ENCODE measurements around the gene LRFN4.

LRFN4 gene

GRCh38 chr11:66858939-66859685 is 2.2 kb downstream of the LRFN4 start:
- DNase-seq, result no peak

DNA sequence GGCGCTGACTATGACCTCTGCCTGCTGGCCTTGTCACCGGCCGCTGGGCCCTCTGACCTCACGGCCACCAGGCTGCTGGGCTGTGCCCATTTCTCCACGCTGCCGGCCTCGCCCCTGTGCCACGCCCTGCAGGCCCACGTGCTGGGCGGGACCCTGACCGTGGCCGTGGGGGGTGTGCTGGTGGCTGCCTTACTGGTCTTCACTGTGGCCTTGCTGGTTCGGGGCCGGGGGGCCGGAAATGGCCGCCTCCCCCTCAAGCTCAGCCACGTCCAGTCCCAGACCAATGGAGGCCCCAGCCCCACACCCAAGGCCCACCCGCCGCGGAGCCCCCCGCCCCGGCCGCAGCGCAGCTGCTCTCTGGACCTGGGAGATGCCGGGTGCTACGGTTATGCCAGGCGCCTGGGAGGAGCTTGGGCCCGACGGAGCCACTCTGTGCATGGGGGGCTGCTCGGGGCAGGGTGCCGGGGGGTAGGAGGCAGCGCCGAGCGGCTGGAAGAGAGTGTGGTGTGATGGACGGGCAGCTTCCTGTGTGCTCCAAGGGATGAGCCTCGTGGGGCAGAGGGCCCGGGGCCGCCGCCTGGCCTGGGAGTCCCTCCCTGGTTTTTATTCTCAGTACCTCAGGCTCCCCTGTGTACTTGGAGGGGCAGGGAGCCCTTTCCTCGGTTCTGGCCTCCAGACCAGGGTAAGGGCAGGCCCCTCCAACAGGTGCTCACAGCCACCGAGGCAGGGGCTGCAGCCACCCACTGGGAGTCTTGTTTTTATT is 3.0 kb downstream of the LRFN4 start:
- DNase-seq, result no peak

GRCh38 chr11:66860449-66860831 is 3.6 kb downstream of the LRFN4 start:
- no peak for DNase-seq

DNA sequence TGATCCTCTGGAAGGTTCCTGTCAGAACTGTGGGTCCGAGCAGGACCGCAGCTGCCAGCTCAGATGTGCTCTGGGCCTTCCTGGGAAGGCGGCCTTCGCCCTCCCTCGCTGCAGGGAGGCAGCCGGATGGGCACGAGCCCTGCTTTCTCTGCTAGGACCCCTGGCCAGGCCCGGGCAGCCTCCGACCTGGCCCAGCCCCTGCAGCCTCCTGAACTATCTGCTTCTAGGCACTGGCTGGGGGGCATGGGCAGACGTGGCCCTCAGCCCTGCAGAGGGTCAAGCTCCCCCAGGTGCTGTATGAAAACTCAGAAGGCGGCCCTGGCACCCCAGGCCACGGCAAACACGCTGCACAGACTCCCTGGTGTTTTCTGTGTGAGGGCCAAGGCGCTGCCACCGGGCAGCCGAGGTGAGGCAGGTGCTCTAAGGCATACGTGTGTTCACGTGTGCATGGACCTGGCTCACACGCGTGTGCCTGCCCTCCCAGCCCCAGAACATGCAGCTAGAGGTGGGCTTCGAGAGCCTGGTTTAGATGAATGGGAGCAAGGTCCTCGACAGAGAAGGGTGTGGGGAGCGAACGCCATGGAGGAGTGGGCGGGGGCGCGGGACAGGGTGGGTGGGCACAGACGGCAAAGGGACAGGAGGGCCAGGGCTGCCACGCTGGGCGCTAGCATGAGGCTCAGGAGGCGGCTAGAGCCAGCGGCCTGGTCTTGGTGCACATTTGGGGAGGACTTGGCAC is 4.3 kb downstream of the LRFN4 start:
- no peak for DNase-seq

GRCh38 chr11:66861774-66862558 is 5.1 kb downstream of the LRFN4 start:
- DNase-seq, result no peak

DNA sequence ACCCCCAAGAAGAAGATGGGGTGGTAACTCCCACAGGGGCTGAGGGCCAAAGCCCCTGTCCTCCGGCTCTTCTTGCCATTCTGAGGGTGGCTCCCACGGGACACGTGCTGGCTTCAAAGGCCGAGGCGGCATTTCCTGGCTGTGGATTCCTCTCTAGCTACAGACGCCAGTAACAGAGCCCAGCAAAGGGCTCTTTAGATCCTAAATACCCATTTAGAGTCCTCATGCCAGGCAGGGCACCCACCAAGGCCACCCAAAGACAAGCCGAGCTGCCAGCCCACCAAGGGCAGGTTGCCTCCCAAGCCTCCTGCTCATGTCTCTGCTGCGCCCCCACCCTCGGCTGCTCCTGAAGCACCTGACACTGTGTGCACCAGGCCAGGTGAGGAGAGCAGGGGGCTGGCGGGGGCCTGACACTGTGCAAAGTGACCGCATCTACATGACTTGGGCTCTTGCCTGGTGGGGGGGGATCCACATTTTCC is 5.7 kb downstream of the LRFN4 start:
- DNase-seq, result no peak

- no peak for DNase-seq
Measured at GRCh38 chr11:66863428-66864125, 6.7 kb downstream of the LRFN4 start.

- DNase-seq, result no peak
Measured at GRCh38 chr11:66864172-66864901, 7.5 kb downstream of the LRFN4 start.

- no peak for DNase-seq
Measured at GRCh38 chr11:66864924-66865697, 8.2 kb downstream of the LRFN4 start.

DNA sequence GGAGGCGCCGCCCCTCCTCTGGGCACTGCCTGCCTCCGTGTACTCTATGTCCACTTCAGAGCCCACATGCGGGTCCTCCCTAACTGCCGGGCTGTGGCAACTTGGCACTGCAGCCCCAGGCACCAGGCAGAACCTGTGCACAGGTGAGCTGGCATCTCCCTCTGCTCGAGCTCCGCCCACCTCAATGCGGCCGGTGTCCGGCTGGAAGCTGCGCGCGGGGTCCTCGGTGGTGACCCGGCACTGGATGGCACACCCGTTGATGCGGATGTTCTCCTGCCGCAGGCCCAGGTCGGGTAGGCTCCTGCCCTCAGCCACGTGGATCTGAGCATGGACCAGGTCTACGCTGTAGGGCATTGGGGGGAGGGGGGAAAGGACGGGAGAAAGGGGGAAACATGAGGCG is 9.1 kb downstream of the LRFN4 start:
- no peak for DNase-seq

GRCh38 chr11:66866511-66866986 is 9.7 kb downstream of the LRFN4 start:
- DNase-seq, result no peak

- no peak for DNase-seq
Measured at GRCh38 chr11:66867425-66868040, 10.7 kb downstream of the LRFN4 start.

GRCh38 chr11:66868082-66868725 is 11.3 kb downstream of the LRFN4 start:
- no peak for DNase-seq

DNA sequence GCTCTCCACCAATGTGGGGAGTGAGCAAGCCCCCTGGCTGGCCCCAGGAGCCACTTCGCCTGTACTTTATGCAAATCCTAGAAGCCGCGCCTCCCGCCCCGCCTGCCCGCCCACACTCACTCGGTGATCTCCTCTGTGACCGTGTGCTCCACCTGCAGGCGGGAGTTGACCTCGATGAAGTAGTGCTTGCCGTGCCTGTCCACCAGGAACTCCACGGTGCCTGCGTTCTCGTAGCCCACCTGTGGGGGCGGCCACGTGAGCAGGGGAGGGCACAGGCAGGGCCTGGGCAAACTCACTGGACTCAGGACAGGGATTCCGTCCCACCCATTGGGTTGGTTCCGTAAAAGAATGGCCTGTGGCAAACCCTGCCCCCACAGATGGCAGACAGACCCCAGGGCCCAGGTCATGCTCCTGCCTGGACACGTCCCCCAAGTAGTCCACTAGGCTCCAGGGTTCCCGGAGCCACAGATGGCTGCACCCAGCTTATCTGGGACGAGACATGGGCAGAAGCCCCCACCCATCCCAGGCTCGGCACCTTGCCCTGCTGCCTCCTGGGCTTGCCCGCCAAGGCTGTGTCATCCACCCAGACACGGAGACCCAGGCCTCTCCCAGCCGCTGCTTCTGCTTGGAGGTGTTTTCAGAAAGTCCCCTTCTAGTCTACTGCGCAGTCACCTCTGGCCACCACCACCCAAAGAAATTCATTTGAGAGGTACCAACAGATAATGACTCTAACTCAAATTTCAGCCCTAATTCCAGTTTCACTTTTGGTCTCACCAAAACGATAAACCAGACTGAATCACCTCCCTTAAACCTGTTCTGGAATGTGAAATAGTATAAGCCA is 12.1 kb downstream of the LRFN4 start:
- no peak for DNase-seq

DNA sequence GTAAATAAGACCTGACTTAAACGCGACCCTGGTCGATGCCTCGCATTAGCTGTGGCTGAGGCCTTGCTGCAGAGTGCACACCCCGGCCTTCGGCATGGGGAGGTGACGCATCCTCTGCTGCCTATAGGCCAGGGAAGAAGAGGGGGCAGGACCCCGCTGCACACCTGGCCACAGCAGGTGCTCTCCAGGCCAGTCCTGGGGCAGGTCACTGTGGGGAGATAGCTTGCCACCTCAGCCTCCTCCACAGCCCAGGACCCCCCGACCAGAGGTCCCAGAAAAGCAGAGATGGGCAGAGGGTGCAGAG is 12.7 kb downstream of the LRFN4 start:
- DNase-seq, result no peak

- no peak for DNase-seq
Measured at GRCh38 chr11:66870131-66870530, 13.3 kb downstream of the LRFN4 start.

DNA sequence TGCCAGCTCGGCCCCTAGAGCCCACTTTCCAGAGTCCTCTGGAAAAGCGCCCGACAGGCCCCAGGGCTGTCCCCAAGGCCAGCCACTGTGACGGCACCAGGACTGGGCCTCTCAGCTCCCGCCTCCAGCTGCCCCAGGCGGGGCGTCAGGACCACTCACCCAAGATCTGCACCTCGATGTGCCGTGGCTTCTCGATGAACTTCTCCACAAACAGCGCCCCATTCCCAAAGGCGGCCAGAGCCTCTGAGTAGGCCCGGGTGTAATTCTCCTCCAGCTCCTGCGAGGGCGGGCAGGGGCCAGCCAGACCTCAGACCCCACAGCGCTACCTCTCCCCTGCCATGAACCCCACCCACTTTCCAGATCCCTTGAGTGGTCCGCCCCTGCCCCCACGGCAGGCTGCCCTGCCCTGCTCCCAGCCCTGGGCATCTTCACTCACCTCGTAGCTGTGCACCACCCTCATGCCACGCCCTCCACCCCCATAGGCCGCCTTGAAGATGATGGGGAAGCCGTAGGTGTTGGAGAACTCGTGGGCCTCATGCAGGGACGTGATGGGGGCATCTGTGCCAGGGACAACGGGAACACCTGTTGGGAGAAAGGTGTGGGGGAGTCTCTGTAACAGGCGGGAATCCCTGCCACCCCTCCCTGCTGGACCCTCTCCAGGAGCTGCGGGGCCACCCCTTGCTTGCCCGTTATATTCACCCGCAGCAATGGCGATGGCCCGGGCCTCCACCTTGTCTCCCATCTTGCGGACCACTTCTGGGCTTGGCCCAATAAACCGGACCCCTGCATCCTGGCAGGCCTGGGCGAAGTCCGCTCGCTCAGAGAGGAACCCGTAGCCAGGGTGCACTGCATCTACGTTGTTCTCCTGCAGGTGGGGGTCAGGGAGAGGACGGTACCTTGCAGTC is 14.0 kb downstream of the LRFN4 start:
- DNase-seq, result no peak

- no peak for DNase-seq
Measured at GRCh38 chr11:66871521-66871901, 14.6 kb downstream of the LRFN4 start.
